ENCODE measurements around the gene KRTAP10-4.

- TF ChIP-seq CTCF (IDR thresholded peaks at IDR 0.05; ENCODE audit: insufficient read depth, low read depth, low read length), result no peak
- no peak for TF ChIP-seq EZH2 (IDR thresholded peaks at IDR 0.05; ENCODE audit: insufficient read depth, low read length)
Measured at GRCh38 chr21:44585892-44586291, 12.4 kb downstream of the KRTAP10-4 start.

All from astrocyte (in vitro differentiated cells and primary cell).